ENCODE data around the gene FAM186B.
"Not testable (repeated sequence)": the region's sequence is repeated elsewhere in the genome, so short reads cannot be mapped to it uniquely, and the experiment has no call there.

- TF ChIP-seq EP300, CTCF, POLR2A (IDR thresholded peaks at IDR 0.05): not testable (repeated sequence)
Observed at GRCh38 chr12:49610785-49611184, 5.3 kb upstream of the FAM186B start.
